Neuronal stem cell (in vitro differentiated cells): ENCODE data around the gene NCAPG.

Source experiments
- DNase-seq: peaks from one replicate; pipeline ENCODE4 v3.0.0-alpha.2; 2013; ENCODE audit warnings: low spot score
- H2AFZ ChIP-seq: one replicate; pipeline ENCODE4 v1.6.1; 2013; ENCODE audit warnings: mild to moderate bottlenecking, low read length, inconsistent platforms
- H2AK5ac ChIP-seq: 2 replicates; pipeline ENCODE4 v1.6.1; 2013; ENCODE audit warnings: low read depth, mild to moderate bottlenecking, inconsistent platforms, low read length, moderate library complexity, mixed read lengths
- H2BK120ac ChIP-seq: 2 replicates; pipeline ENCODE4 v1.6.1; 2013; ENCODE audit warnings: low read depth, mild to moderate bottlenecking, inconsistent platforms, low read length, moderate library complexity, mixed read lengths
- H2BK12ac ChIP-seq: one replicate; pipeline ENCODE4 v1.6.1; 2013; ENCODE audit warnings: low read length, inconsistent platforms
- H2BK15ac ChIP-seq: 2 replicates; pipeline ENCODE4 v1.6.1; 2013; ENCODE audit warnings: mild to moderate bottlenecking, low read length, inconsistent platforms, mixed read lengths
- H2BK5ac ChIP-seq: one replicate; pipeline ENCODE4 v1.6.1; 2013; ENCODE audit warnings: inconsistent platforms, mild to moderate bottlenecking, low read length, moderate library complexity
- H3K14ac ChIP-seq: one replicate; pipeline ENCODE4 v1.6.1; 2013; ENCODE audit warnings: low read length, inconsistent platforms
- H3K18ac ChIP-seq: 2 replicates; pipeline ENCODE4 v1.6.1; 2013; ENCODE audit warnings: low read length, inconsistent platforms
- H3K23ac ChIP-seq: 2 replicates; pipeline ENCODE4 v1.6.1; 2013; ENCODE audit warnings: low read depth, mild to moderate bottlenecking, mixed read lengths, low read length, inconsistent platforms; ENCODE audit not compliant: poor library complexity
- H3K27ac ChIP-seq: replicated peaks from 3 replicates; pipeline ENCODE4 v1.5.1; 2013; ENCODE audit warnings: low read length, inconsistent platforms
- H3K27me3 ChIP-seq, 3 experiments: 2 replicates each; pipeline ENCODE4 v1.6.1; 2013; ENCODE audit warnings: low read length in 3 of 3, mild to moderate bottlenecking in 2 of 3, inconsistent platforms in 1 of 3, low read depth in 1 of 3, mixed read lengths in 1 of 3, moderate library complexity in 1 of 3; ENCODE audit not compliant: control insufficient read depth in 3 of 3, insufficient read depth in 3 of 3
- H3K36me3 ChIP-seq, 2 donors: replicated peaks in 1 of 2; 2 replicates each; pipeline ENCODE4 v1.6.1; 2013; ENCODE audit warnings: low read length in 2 of 2; ENCODE audit not compliant: control insufficient read depth in 2 of 2, insufficient read depth in 2 of 2
- H3K4ac ChIP-seq: 2 replicates; pipeline ENCODE4 v1.6.1; 2013; ENCODE audit warnings: inconsistent platforms, mild to moderate bottlenecking, low read length, moderate library complexity
- H3K4me1 ChIP-seq, 2 donors: 1 replicate in 1 of 2; 2 replicates in 1 of 2; pipeline ENCODE4 v1.6.1; 2013; ENCODE audit warnings: low read length in 2 of 2, low read depth in 1 of 2; ENCODE audit not compliant: control insufficient read depth in 2 of 2, insufficient read depth in 1 of 2
- H3K4me2 ChIP-seq: one replicate; pipeline ENCODE4 v1.6.1; 2013; ENCODE audit warnings: mild to moderate bottlenecking, low read length, inconsistent platforms; ENCODE audit not compliant: insufficient read depth, poor library complexity, severe bottlenecking
- H3K4me3 ChIP-seq, 2 donors: 2 replicates each; pipeline ENCODE4 v1.5.1; 2013; ENCODE audit warnings: low read length in 2 of 2, mild to moderate bottlenecking in 2 of 2, inconsistent platforms in 1 of 2, moderate library complexity in 1 of 2
- H3K79me1 ChIP-seq: one replicate; pipeline ENCODE4 v1.6.1; 2013; ENCODE audit warnings: low read depth, mild to moderate bottlenecking, inconsistent platforms, low read length, moderate library complexity
- H3K9ac ChIP-seq: one replicate; pipeline ENCODE4 v1.6.1; 2013; ENCODE audit warnings: mild to moderate bottlenecking, low read depth, low read length, inconsistent platforms; ENCODE audit not compliant: poor library complexity
- H3K9me3 ChIP-seq, 2 donors: replicated peaks in 1 of 2; 2 replicates each; pipeline versions ENCODE3 to v1.6.1; 2013; ENCODE audit warnings: low read length in 2 of 2, mild to moderate bottlenecking in 2 of 2, inconsistent platforms in 1 of 2, low read depth in 1 of 2, mixed read lengths in 1 of 2, moderate library complexity in 1 of 2; ENCODE audit not compliant: control insufficient read depth in 2 of 2, insufficient read depth in 1 of 2
- H4K8ac ChIP-seq: one replicate; pipeline ENCODE4 v1.6.1; 2013; ENCODE audit warnings: low read depth, mild to moderate bottlenecking, inconsistent platforms, low read length, moderate library complexity
- H4K91ac ChIP-seq: one replicate; pipeline ENCODE4 v1.6.1; 2013; ENCODE audit warnings: low read length, low read depth, mild to moderate bottlenecking, inconsistent platforms; ENCODE audit not compliant: poor library complexity
- WGBS, 2 donors: extraction: QIAGEN DNeasy Blood & Tissue Kit; methylation state at CpG; one replicate each; pipeline ENCODE4 v1.1.7; 2013; ENCODE audit warnings: missing lambda C conversion rate in 2 of 2, mixed read lengths in 1 of 2; ENCODE audit not compliant: insufficient read length in 2 of 2, insufficient replicate concordance in 1 of 2; ENCODE audit errors: extremely low coverage in 2 of 2; 5-methylcytosine and 5-hydroxymethylcytosine counted together

NCAPG gene

GRCh38 chr4:17769406-17770174, 41.2 kb upstream of the NCAPG start:
- Histone ChIP-seq H4K91ac (no peak overlapping the region), H3K9ac (no peak overlapping the region), H2AK5ac (no peak overlapping the region), H3K18ac (no peak overlapping the region), H2BK15ac (no peak overlapping the region), H3K36me3 (no peaks in the 10 kb centered on the region), H2BK12ac (no peak overlapping the region), H2AFZ (no peak overlapping the region), H3K4me1 (no peaks in the 10 kb centered on the region), H3K27ac (no peak overlapping the region), H4K8ac (no peak overlapping the region), H3K4me3 (no peak overlapping the region), H2BK5ac (no peak overlapping the region), H3K14ac (no peak overlapping the region), H3K4me2 (no peak overlapping the region), H3K23ac (no peak overlapping the region), H3K79me1 (no peaks in the 10 kb centered on the region), H3K9me3 (no peaks in the 10 kb centered on the region), H2BK120ac (no peak overlapping the region), H3K4ac (no peak overlapping the region), H3K27me3 (peaks cover 0 to 3% (median 0%) of the 10 kb centered on the region in 3 experiments)
- DNase-seq, result no peak
- no CpG with 5 or more reads among the region's 8 CpGs for WGBS, 2 donors

- Histone ChIP-seq H3K4me1 (no peaks in the 10 kb centered on the region), H3K23ac (no peak overlapping the region), H2BK12ac (no peak overlapping the region), H3K14ac (no peak overlapping the region), H2AK5ac (no peak overlapping the region), H3K79me1 (no peaks in the 10 kb centered on the region), H2BK5ac (no peak overlapping the region), H3K27me3 (peaks cover 0 to 3% (median 0%) of the 10 kb centered on the region in 3 experiments), H2BK15ac (no peak overlapping the region), H4K91ac (no peak overlapping the region), H3K4me2 (no peak overlapping the region), H2BK120ac (no peak overlapping the region), H3K18ac (no peak overlapping the region), H3K4ac (no peak overlapping the region), H3K9ac (no peak overlapping the region), H2AFZ (no peak overlapping the region), H3K36me3 (no peaks in the 10 kb centered on the region), H3K9me3 (no peaks in the 10 kb centered on the region), H3K27ac (no peak overlapping the region), H3K4me3 (no peak overlapping the region), H4K8ac (no peak overlapping the region)
- no CpG with 5 or more reads among the region's 4 CpGs for WGBS, 2 donors
- no peak for DNase-seq
Measured at GRCh38 chr4:17770845-17771244, 39.9 kb upstream of the NCAPG start.

- Histone ChIP-seq H4K8ac (no peak overlapping the region), H3K14ac (no peak overlapping the region), H3K4ac (no peak overlapping the region), H4K91ac (no peak overlapping the region), H2AFZ (no peak overlapping the region), H2BK15ac (no peak overlapping the region), H3K9ac (no peak overlapping the region), H3K4me3 (no peak overlapping the region), H3K18ac (no peak overlapping the region), H2BK5ac (no peak overlapping the region), H3K36me3 (no peaks in the 10 kb centered on the region), H3K27ac (no peak overlapping the region), H3K4me1 (no peaks in the 10 kb centered on the region), H3K9me3 (no peaks in the 10 kb centered on the region), H2BK120ac (no peak overlapping the region), H2AK5ac (no peak overlapping the region), H3K27me3 (peaks cover 0 to 3% (median 0%) of the 10 kb centered on the region in 3 experiments), H3K4me2 (no peak overlapping the region), H3K23ac (no peak overlapping the region), H2BK12ac (no peak overlapping the region), H3K79me1 (no peaks in the 10 kb centered on the region)
- no CpG with 5 or more reads among the region's 8 CpGs for WGBS, 2 donors
- no peak for DNase-seq
Measured at GRCh38 chr4:17771284-17771908, 39.4 kb upstream of the NCAPG start.

- Histone ChIP-seq H3K4me2 (no peak overlapping the region), H3K27me3 (peaks cover 0 to 3% (median 0%) of the 10 kb centered on the region in 3 experiments), H3K9me3 (no peaks in the 10 kb centered on the region), H3K23ac (no peak overlapping the region), H2BK5ac (no peak overlapping the region), H3K4me1 (no peaks in the 10 kb centered on the region), H4K91ac (no peak overlapping the region), H2AK5ac (no peak overlapping the region), H2BK12ac (no peak overlapping the region), H3K79me1 (no peaks in the 10 kb centered on the region), H2BK120ac (no peak overlapping the region), H3K14ac (no peak overlapping the region), H3K4ac (no peak overlapping the region), H2AFZ (no peak overlapping the region), H2BK15ac (no peak overlapping the region), H3K9ac (no peak overlapping the region), H3K18ac (no peak overlapping the region), H4K8ac (no peak overlapping the region), H3K27ac (no peak overlapping the region), H3K4me3 (no peak overlapping the region), H3K36me3 (no peaks in the 10 kb centered on the region)
- whole genome bisulfite sequencing, 2 donors, result no CpG with 5 or more reads among the region's 10 CpGs
- DNase-seq, result no peak
Measured at GRCh38 chr4:17773135-17773698, 37.6 kb upstream of the NCAPG start.
